ENCODE data around the gene NDUFA8.
A peak's percentile ranks its signal among the peaks of the same experiment; 100 is the strongest.

Gene NDUFA8

DNA sequence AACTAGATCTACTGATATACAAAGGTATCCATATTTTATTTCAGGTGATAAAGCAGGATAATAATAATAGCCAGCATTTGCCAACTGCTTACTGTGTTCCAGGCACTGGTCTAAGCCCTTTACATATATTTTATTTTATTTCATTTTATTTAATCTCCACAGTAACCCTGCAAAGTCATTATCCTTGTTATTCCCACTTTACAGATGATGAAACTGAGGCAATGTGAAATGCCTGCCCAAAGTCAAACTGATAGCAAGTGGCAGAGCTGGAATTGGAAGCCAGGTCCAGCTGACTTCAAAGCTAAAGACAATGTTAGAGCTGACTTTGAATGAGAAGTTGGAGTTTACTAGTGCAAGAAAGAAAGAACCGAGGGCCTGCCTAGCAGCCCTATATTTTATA lies 25.0 kb upstream of the NDUFA8 start:
- DNase-seq (ENCODE audit: low read depth) = no peak

DNA sequence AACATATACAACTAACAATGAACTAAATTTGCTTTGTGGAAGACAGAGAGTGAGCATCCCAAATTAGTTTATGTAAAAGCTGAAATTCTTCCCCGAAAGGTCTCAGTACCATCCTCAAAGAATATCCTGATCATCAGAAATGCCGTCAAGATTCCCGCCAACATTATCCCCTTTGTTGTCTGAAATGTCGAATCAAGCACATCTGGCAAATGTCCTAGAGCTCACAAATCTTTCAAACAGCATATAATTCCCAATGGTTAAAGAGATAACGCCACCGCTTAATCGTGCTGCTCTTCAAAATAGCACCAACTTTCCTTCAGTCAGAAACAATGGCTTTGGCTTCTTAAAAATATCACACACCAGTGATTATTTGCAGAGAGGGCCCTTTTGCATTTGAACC lies 23.9 kb upstream of the NDUFA8 start:
- DNase-seq (ENCODE audit: low read depth) = no peak

DNA sequence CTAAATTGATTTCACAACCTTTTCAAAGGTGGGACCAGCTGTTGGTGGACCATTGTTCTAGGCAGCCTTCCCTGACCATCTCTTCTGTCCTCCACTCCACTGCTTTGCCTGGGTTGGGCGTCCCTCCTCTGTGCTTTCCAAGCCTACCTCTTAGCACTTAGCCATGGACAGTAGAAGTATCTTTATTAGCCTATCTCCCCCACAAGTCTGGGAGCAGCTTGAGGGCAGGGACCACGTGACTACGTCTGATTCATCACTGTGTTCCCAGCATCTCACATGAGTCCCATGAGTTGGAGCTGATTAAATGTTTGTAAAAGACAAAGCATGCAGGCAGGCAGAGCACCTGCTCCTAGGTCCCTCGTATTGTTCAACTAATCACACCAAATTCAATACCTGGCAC lies 21.1 kb upstream of the NDUFA8 start:
- peak; percentile 33 for DNase-seq (ENCODE audit: low read depth)

GRCh38 chr9:122179690-122180074 lies 20.1 kb upstream of the NDUFA8 start:
- DNase-seq (ENCODE audit: low read depth) = no peak

DNA sequence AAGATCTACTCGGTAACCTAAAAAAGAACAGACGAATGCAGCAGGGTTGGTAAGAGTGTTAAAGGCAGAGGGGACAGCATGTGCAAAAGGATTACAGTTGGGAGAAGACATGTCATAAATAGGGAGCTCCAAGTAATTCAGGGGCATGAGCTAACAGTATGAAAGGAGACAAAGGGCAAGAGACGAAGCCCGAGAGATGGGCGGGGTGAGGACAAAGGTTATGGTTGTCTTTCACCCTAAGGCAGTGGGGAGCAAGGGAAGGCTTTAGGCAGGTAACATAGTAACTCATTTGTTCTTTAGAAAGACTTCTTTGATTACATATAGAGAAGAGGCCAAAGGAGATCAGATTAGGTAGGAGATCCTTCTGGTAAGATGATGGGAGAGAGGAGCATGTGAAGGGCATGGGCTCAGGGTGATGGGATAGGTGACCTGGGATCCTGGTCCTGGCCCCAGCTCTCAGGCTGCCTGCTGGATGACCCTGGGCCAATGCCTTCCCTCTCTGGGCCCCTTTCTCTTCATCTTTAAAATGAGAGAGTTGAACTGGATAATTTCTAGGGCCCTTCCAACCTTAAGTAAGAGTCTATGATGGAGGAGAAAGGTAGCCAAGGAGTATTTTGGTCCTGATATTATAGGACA lies 19.6 kb upstream of the NDUFA8 start:
- DNase-seq (ENCODE audit: low read depth) = no peak

DNA sequence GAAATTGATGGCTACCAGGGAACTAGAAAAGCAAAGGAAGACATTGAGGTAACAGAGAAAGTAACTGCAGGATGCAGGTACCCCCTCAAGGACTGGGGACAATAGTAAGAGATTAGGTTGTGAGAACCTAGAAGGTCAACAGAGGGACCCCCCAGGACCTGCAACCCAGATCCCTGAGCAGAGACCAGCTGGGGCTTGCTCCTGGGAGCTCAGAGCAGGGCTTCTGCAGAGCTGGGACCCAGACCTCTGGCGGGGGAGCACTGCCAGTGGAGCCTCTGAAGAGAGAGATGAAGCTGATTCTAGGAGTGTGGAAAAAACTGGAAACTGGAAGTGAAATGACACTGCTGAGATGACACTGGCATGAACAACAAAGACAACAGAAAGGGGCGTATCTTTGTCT lies 17.3 kb upstream of the NDUFA8 start:
- DNase-seq (ENCODE audit: low read depth) = no peak

DNA sequence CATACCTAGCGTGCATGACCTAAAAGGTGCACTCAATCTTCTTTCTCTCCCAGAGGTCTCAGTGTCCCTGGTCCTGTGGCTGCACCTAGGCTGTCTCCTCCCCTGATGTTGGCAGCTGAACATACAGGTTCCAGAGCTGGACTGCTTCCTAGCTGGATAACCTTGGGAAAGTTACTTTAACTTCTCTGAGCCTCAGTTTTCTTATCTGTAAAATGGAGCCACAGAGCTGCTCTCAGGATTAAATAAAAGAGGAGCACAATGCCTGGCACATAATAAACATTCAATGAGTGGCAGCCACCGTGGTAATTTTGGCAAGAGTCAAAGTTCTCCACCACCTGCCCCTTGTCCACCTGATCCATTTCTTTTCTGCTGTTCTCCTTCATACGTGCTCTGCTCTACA lies 14.1 kb upstream of the NDUFA8 start:
- no peak for DNase-seq (ENCODE audit: low read depth)

DNA sequence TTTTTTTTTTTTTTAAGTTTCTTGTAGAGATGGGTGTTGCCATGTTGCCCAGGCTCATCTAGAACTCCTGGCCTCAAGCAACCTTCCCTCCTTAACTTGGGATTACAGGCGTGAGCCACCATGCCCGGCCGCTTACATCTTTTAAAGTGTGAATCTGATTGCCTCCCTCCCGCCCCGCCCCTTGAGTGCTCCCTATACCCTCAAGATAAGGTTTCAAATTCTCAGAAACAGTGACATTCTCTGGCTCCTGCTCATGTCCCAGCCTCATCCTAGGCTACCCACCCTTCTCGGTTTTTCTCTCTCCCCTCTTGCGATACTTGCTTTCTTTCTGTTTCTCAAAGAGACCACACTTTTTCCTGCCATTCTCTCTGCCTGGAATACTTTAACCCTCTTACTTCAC lies 12.6 kb upstream of the NDUFA8 start:
- DNase-seq (ENCODE audit: low read depth) = no peak

DNA sequence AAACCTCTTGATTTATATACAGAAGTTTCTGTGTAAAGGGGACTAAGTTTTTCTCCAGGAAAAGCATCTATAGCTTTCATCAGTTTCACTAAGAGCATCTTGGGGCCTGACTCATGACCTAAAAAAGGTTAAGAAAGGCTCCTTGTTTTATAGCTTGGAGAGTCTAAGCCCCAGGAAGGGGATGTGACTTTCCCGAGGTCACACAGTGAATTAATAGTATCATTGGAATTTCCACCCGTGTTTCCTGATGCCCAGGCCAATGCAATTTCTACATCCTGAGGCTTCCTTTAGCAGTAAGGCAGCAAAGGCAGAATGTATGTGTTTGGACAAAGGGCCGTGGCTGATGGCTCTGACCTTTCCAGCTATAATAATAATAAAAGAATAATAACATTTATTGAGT lies 8.8 kb upstream of the NDUFA8 start:
- no peak for DNase-seq (ENCODE audit: low read depth)

- no peak for DNase-seq (ENCODE audit: low read depth)
Measured at GRCh38 chr9:122164286-122164685, 4.7 kb upstream of the NDUFA8 start.

GRCh38 chr9:122162415-122162814 lies 2.8 kb upstream of the NDUFA8 start:
- DNase-seq (ENCODE audit: low read depth) = no peak

DNA sequence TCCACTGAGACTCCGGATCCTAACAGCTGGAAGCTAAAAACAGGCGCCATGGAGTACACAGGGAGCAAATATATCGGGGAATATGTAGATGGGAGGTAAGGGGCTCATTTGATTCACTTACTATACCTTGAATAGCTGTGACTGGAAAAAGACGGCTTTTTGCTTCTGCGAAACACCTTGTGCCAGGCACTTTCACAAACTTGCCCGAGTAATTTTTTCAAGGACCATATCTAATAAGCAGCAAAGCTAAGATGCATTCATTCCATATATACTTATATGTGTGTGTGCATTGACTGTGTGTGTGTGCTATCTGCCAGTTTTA lies 307 bp upstream of the NDUFA8 start:
- no peak for DNase-seq (ENCODE audit: low read depth)

DNA sequence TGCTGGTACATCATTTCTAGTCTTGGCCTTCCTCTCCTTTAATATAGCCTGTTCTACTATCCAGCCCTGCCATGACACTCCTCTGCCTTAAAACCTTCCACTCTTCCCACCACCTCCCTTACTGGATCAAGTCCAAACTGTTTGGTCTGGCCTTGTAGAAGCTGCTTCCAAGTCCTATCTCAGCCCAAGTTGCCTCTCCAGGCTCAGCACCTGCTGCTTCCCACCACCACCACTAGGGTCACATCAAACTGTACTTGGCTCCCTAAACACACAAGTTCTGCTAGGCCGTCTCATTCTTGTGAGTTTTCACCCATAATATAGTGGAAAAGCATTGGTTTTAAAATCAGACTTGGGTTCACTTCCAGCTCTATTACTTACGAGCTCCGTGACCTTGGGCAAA lies 1.4 kb downstream of the NDUFA8 start:
- no peak for DNase-seq (ENCODE audit: low read depth)

- no peak for DNase-seq (ENCODE audit: low read depth)
Measured at GRCh38 chr9:122155796-122156195, 3.8 kb downstream of the NDUFA8 start.

DNA sequence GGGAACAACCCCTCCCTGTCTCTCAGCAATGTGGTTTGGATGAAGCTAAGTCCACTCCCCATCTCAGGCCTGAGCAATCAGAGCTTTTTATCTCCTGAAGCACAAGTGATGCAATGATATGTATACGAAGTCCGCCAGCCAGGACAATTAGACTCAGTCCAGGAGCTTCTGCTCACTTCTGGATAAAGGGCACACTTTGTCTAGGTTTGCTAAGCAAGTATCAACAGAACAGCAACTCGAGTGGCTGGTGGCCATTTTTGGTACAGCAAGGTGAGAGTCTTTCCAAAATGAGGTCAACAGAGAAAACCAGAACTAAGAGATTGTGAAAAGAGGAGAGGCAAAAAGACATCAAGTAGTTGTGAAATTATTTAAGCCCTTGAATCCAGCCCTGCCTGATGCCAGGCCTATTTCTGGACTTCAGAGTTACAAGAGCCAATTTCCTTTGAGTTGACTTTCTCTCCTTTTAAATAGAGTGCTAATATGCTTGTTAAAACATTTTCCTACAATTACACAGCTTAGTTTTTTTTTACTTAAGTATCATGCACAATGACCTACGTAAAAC lies 8.2 kb downstream of the NDUFA8 start:
- DNase-seq (ENCODE audit: low read depth) = no peak

DNA sequence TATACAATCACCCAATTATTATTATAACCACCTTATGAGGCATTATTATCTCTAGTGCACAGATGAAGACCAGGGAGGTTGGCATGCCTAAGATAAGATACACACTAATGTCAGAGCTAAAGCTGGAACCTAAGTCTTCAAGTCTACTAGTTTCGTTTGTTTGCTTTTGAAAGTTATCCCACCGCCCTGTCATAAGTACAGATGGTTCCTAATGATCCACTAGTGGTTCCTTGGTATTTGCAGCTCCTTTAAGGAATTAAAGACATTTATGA lies 14.1 kb downstream of the NDUFA8 start:
- DNase-seq (ENCODE audit: low read depth) = no peak

- DNase-seq (ENCODE audit: low read depth) = no peak
Measured at GRCh38 chr9:122144836-122145591, 14.6 kb downstream of the NDUFA8 start.

- DNase-seq (ENCODE audit: low read depth) = no peak
Measured at GRCh38 chr9:122143876-122144405, 15.6 kb downstream of the NDUFA8 start.

- no peak for DNase-seq (ENCODE audit: low read depth)
Measured at GRCh38 chr9:122143296-122143695, 16.3 kb downstream of the NDUFA8 start.

DNA sequence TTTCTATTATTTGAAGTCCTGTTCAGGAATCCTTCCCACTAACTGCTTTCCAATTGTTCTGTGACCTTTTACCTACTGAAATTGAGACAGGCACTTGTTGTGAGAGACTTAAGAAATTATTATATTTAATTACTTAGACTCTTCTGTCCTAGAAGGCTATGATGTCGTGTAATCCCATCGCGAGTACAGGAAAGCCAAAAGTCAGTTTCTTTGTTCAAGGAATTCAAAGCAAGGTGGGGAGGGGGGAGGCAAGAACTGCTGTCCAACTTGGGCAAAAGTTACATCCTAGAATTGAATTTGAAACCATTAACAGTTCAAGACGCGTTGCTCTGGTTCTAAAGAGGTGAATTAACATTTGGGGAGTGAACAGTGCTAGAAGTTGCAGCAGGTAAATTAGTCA lies 17.9 kb downstream of the NDUFA8 start:
- no peak for DNase-seq (ENCODE audit: low read depth)

DNA sequence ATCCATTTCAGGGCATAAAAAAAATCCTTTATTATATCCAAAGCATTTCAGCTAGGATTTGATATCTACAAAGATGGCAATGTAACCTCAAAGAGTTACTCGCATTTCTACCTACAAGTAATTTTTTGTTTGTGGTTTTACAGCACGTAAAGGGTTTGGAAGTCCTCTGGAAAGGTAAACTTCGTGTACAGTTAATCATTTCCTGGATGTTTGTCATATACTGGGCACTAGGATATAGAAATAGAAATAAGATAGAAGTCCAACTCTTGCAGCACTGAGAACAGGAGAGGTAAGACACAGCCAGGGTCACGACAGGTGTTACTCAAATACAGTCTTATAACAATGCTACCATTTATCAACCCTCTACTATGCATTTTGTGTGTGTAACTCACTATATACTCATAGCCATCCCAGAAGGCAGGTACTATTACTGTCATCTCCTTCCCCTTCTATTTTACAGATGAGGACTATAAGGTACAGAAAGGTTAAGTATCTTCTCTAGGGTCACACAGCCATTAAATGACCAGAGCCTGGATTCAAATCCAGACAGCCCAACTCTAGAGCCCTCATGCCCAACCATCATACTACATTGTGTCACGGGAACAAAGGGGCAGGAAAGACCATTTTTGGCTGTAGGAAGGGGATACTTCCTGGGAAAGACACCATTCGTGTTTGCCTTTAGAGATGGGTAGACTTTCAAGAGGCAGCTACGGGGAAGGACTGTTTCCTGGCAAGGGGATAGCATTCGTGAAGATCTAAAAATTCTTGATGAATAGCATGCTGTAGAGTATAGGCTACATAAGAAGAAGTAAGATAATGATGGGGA lies 19.0 kb downstream of the NDUFA8 start:
- DNase-seq (ENCODE audit: low read depth) = no peak

GRCh38 chr9:122138560-122139268 lies 20.9 kb downstream of the NDUFA8 start:
- DNase-seq (ENCODE audit: low read depth) = no peak

DNA sequence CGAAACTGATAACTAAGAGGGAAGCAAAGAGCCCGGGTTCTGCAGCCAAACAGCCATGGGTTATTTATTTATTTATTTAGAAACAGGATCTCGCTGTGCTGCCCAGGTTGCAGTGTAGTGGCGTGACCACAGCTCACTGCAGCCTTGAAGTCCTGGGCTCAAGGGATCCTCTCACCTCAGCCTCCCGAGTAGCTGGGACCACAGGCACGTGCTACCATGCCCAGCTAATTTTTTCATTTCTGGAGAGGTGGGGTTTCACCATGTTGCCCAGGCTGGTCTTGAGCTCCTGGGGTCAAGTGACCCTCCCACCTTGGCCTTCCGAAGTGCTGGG lies 24.1 kb downstream of the NDUFA8 start:
- no peak for DNase-seq (ENCODE audit: low read depth)
